ENCODE results near the gene NAALADL1. TPM values are rescaled to one million over a fixed set of nuclear protein-coding genes. Genes with fewer than 3 reads are reported as not detected.

Gene NAALADL1
- total and polyA plus RNA-seq, 7 donors = 0.98 to 4.8 (median 1.6) TPM

DNA sequence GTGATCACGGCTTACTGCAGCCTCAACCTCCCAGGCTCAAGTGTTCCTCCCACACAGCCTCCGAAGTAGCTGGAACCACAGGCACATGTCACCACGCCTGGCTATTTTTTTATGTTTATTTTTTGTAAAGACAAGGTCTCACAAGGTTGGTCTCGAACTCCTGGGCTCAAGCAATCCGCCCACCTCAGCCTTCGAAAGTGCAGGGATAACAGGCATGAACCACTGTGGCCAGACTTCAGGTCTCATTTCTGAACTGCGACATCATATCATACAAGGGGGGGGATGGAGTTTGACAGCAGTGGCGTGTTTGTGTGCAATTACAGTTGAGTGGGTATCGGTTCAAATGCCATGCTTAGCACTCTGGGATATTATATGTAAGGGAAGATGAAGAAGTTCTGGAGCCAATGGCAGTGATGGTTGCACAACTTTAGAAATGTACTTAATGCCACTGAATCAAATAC lies 6.9 kb downstream of the NAALADL1 start:
- Histone ChIP-seq H3K9me3 (no peaks in the 10 kb centered on the region), H3K27ac (no peak overlapping the region), H3K4me1 (no peaks in the 10 kb centered on the region), H3K27me3 (ENCODE audit: insufficient read depth in 3 of 3, low read length in 2 of 3) (peaks cover 0 to 2% (median 0%) of the 10 kb centered on the region in 3 donors), H3K36me3 (ENCODE audit: insufficient read depth in 1 of 2, low read depth in 1 of 2) (no peaks in the 10 kb centered on the region), H3K4me3 (no peak overlapping the region)
- no peak for TF ChIP-seq CTCF (IDR thresholded peaks at IDR 0.05)
- no peak for ATAC-seq
- WGBS, 3 donors = 67 to 76% (median 69%) methylated on average over 9 of the region's 9 CpGs
- intact Hi-C loops (cut with DNase I) = no loop called here
- no peak for DNase-seq

GRCh38 chr11:65047581-65048422 lies 10.6 kb downstream of the NAALADL1 start:
- Histone ChIP-seq H3K27me3 (ENCODE audit: insufficient read depth in 3 of 3, low read length in 2 of 3) (no peaks in the 10 kb centered on the region), H3K9me3 (no peaks in the 10 kb centered on the region), H3K4me3 (peak overlapping the region; percentile 59), H3K27ac (no peak overlapping the region), H3K36me3 (ENCODE audit: insufficient read depth in 1 of 2, low read depth in 1 of 2) (peaks cover 0 to 15% of the 10 kb centered on the region in 2 donors), H3K4me1 (peaks cover 5% of the 10 kb centered on the region)
- WGBS, 3 donors = 18 to 21% (median 18%) methylated on average over 47 to 56 of the region's 56 CpGs
- intact Hi-C loops (cut with DNase I) = no loop called here
- no peak for TF ChIP-seq CTCF (IDR thresholded peaks at IDR 0.05)
- DNase-seq = peak; percentile 35 to 62
- ATAC-seq = peak in 2 of 4 donors; percentile 20 to 42

- H3K27me3 ChIP-seq (ENCODE audit: insufficient read depth in 3 of 3, low read length in 2 of 3) = no peaks in the 10 kb centered on the region
- no peak overlapping the region for H3K27ac ChIP-seq
- peaks cover 17% of the 10 kb centered on the region for H3K4me1 ChIP-seq
- H3K36me3 ChIP-seq (ENCODE audit: insufficient read depth in 1 of 2, low read depth in 1 of 2) = peaks cover 0 to 15% of the 10 kb centered on the region in 2 donors
- TF ChIP-seq CTCF (IDR thresholded peaks at IDR 0.05) = no peak
- 82 to 89% (median 86%) methylated on average over 7 of the region's 7 CpGs for WGBS, 3 donors
- intact Hi-C loops (cut with DNase I) = no loop called here
- no peaks in the 10 kb centered on the region for H3K9me3 ChIP-seq
- no peak for ATAC-seq
- no peak overlapping the region for H3K4me3 ChIP-seq
- DNase-seq = no peak
Measured at GRCh38 chr11:65045728-65046127, 12.6 kb downstream of the NAALADL1 start.

DNA sequence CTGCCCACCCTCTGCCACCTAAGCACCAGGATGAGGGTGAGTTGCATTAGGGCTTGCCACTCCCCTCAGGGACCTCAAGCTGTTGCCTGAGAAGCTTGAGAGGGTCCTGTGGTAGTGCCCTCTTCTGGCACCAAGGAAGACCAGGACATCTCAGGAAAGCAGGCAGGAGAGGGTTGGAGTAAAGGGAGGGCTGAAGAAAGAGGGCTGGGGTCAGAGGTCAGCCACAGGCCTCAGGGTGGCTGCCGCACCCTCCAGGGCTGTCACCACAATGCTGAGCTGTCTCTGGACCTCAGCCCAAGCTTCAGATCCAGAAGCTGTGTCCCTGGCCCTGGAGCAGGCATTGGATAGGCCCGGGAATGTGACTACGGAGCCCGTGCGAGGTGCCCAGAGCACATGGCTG lies 13.3 kb downstream of the NAALADL1 start:
- H3K27me3 ChIP-seq (ENCODE audit: insufficient read depth in 3 of 3, low read length in 2 of 3) = no peaks in the 10 kb centered on the region
- TF ChIP-seq CTCF (IDR thresholded peaks at IDR 0.05) = no peak
- 86 to 92% (median 91%) methylated on average over 5 of the region's 5 CpGs for WGBS, 3 donors
- H3K27ac ChIP-seq = no peak overlapping the region
- ATAC-seq = no peak
- H3K9me3 ChIP-seq = no peaks in the 10 kb centered on the region
- H3K4me3 ChIP-seq = no peak overlapping the region
- peaks cover 22% of the 10 kb centered on the region for H3K4me1 ChIP-seq
- intact Hi-C loops (cut with DNase I) = no loop called here
- no peak for DNase-seq
- H3K36me3 ChIP-seq (ENCODE audit: insufficient read depth in 1 of 2, low read depth in 1 of 2) = peaks cover 0 to 16% of the 10 kb centered on the region in 2 donors
